Retinal pigment epithelial cell (primary cell): ENCODE results near the gene MBD2.

Source experiments
- DNase-seq: peaks from one replicate; pipeline ENCODE4 v3.0.0-alpha.2; 2010; ENCODE audit warnings: low read depth
- H3K4me3 ChIP-seq: 2 replicates; pipeline ENCODE4 v1.5.1; 2011; ENCODE audit warnings: mild to moderate bottlenecking, low read length, control low read depth, moderate library complexity
- TF ChIP-seq, protein P1 (sequence below): conservative IDR thresholded peaks from 2 replicates; pipeline ENCODE4 v1.5.1; 2011; ENCODE audit warnings: low read depth, low read length, control low read depth, inconsistent platforms

The MBD2 gene

DNA sequence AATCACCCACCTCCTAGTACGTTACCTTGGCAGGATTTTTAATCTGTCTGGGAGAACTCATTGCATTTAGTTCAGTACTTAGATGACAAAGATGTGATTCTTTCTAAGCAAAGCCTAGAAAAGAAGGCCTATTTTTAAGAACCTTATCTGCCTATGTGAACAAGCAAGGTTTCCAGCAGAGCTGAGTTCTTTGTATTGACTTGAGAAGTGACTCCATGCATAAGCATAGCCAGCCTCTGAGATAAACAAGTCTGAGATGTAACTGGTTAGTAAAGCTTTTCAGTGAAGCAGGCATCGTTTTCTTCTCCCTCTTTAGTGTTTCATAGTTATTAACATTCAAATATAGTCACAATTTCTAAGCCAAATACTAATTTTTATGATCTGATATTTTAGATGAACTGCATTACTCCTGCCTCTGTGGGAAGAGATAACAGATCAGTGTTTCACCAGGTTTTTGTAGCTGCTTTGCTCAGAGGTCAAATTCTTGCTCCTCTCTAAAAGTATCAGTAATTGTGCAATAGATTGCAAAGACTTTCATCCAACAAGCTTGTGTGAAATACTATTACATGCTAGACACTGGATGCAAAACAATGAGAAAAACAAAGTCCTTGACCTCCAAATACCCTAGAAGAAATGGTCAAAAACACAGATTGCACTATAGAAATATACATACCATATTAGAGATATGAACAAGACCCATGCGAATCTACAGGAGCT lies 107.8 kb downstream of the MBD2 start:
- H3K4me3 ChIP-seq, result no peak overlapping the region
- no peak for DNase-seq
- TF ChIP-seq, protein P1, sequence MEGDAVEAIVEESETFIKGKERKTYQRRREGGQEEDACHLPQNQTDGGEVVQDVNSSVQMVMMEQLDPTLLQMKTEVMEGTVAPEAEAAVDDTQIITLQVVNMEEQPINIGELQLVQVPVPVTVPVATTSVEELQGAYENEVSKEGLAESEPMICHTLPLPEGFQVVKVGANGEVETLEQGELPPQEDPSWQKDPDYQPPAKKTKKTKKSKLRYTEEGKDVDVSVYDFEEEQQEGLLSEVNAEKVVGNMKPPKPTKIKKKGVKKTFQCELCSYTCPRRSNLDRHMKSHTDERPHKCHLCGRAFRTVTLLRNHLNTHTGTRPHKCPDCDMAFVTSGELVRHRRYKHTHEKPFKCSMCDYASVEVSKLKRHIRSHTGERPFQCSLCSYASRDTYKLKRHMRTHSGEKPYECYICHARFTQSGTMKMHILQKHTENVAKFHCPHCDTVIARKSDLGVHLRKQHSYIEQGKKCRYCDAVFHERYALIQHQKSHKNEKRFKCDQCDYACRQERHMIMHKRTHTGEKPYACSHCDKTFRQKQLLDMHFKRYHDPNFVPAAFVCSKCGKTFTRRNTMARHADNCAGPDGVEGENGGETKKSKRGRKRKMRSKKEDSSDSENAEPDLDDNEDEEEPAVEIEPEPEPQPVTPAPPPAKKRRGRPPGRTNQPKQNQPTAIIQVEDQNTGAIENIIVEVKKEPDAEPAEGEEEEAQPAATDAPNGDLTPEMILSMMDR, result no peak

DNA sequence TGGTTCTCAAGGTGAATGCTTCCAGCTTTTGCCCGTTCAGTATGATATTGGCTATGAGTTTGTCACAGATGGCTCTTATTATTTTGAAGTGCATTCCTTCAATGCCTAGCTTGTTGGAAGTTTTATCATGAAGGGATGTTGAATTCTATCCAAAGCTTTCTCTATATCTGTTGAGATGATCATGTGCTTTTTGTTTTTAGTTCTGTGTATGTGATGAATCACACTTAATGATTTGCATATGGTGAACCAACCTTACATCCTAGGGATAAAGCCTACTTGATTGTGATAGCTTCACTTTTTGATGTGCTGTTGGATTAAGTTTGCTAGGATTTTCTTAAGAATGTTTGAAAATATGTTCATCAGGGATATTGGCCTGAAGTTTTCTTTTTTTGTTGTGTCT lies 112.1 kb downstream of the MBD2 start:
- no peak overlapping the region for H3K4me3 ChIP-seq
- no peak for DNase-seq
- TF ChIP-seq, protein P1, result no peak

DNA sequence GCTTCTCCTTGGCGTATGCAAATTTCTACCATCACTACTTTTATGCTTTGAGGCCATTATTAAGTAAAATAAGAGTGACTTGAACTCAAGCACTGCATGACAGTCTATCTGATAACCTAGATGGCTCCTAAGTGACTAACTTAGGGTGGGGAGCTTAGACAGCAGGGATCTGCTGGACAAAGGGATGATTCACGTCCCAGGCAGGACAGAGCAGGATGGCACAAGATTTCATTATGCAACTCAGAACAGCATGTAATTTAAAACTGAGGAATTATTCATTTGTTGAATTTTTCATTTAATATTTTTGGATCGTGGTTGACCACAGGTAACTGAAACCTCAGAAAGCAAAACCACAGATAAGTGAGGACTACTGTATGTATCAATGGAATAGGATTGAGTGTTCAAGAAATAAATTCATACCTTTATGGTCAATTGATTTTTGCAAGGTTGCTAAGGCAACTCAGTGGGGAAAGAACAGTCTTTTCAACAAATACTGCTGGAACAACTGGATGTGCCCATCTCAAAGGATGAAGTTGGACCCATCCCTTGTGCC lies 115.3 kb downstream of the MBD2 start:
- no peak overlapping the region for H3K4me3 ChIP-seq
- DNase-seq, result no peak
- TF ChIP-seq, protein P1, result no peak

DNA sequence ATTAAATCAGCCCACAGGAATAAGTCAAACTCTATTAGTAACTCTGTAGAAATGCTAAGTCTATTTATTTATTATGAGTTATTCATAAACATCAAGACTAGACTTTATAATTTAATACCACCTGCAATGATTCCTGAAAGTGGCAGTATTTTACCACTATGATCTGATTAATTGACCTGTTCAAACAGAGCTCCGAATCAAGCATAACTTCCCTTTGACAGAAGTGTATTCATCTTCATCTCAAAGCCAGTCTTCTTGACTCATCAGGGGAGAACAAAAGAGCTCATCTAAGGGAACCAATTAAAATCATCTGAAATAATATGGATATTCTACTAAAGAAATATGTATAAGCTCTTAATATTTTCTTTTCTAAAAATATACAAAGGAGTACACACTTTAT lies 122.3 kb downstream of the MBD2 start:
- TF ChIP-seq, protein P1, result no peak
- DNase-seq, result no peak
- no peak overlapping the region for H3K4me3 ChIP-seq
